Neuronal stem cell (in vitro differentiated cells): Measurements from ENCODE around the gene SMC3.

ENCODE experiments used
- DNase-seq: peaks from one replicate; pipeline ENCODE4 v3.0.0-alpha.2; 2013; ENCODE audit warnings: low spot score
- H2AFZ ChIP-seq: one replicate; pipeline ENCODE4 v1.6.1; 2013; ENCODE audit warnings: mild to moderate bottlenecking, low read length, inconsistent platforms
- H2AK5ac ChIP-seq: 2 replicates; pipeline ENCODE4 v1.6.1; 2013; ENCODE audit warnings: low read depth, mild to moderate bottlenecking, inconsistent platforms, low read length, moderate library complexity, mixed read lengths
- H2BK120ac ChIP-seq: 2 replicates; pipeline ENCODE4 v1.6.1; 2013; ENCODE audit warnings: low read depth, mild to moderate bottlenecking, inconsistent platforms, low read length, moderate library complexity, mixed read lengths
- H2BK12ac ChIP-seq: one replicate; pipeline ENCODE4 v1.6.1; 2013; ENCODE audit warnings: low read length, inconsistent platforms
- H2BK15ac ChIP-seq: 2 replicates; pipeline ENCODE4 v1.6.1; 2013; ENCODE audit warnings: mild to moderate bottlenecking, low read length, inconsistent platforms, mixed read lengths
- H2BK5ac ChIP-seq: one replicate; pipeline ENCODE4 v1.6.1; 2013; ENCODE audit warnings: inconsistent platforms, mild to moderate bottlenecking, low read length, moderate library complexity
- H3K14ac ChIP-seq: one replicate; pipeline ENCODE4 v1.6.1; 2013; ENCODE audit warnings: low read length, inconsistent platforms
- H3K18ac ChIP-seq: 2 replicates; pipeline ENCODE4 v1.6.1; 2013; ENCODE audit warnings: low read length, inconsistent platforms
- H3K23ac ChIP-seq: 2 replicates; pipeline ENCODE4 v1.6.1; 2013; ENCODE audit warnings: low read depth, mild to moderate bottlenecking, mixed read lengths, low read length, inconsistent platforms; ENCODE audit not compliant: poor library complexity
- H3K27ac ChIP-seq: replicated peaks from 3 replicates; pipeline ENCODE4 v1.5.1; 2013; ENCODE audit warnings: low read length, inconsistent platforms
- H3K27me3 ChIP-seq, 3 experiments: 2 replicates each; pipeline ENCODE4 v1.6.1; 2013; ENCODE audit warnings: low read length in 3 of 3, mild to moderate bottlenecking in 2 of 3, inconsistent platforms in 1 of 3, low read depth in 1 of 3, mixed read lengths in 1 of 3, moderate library complexity in 1 of 3; ENCODE audit not compliant: control insufficient read depth in 3 of 3, insufficient read depth in 3 of 3
- H3K36me3 ChIP-seq, 2 donors: replicated peaks in 1 of 2; 2 replicates each; pipeline ENCODE4 v1.6.1; 2013; ENCODE audit warnings: low read length in 2 of 2; ENCODE audit not compliant: control insufficient read depth in 2 of 2, insufficient read depth in 2 of 2
- H3K4ac ChIP-seq: 2 replicates; pipeline ENCODE4 v1.6.1; 2013; ENCODE audit warnings: inconsistent platforms, mild to moderate bottlenecking, low read length, moderate library complexity
- H3K4me1 ChIP-seq, 2 donors: 1 replicate in 1 of 2; 2 replicates in 1 of 2; pipeline ENCODE4 v1.6.1; 2013; ENCODE audit warnings: low read length in 2 of 2, low read depth in 1 of 2; ENCODE audit not compliant: control insufficient read depth in 2 of 2, insufficient read depth in 1 of 2
- H3K4me2 ChIP-seq: one replicate; pipeline ENCODE4 v1.6.1; 2013; ENCODE audit warnings: mild to moderate bottlenecking, low read length, inconsistent platforms; ENCODE audit not compliant: insufficient read depth, poor library complexity, severe bottlenecking
- H3K4me3 ChIP-seq, 2 donors: 2 replicates each; pipeline ENCODE4 v1.5.1; 2013; ENCODE audit warnings: low read length in 2 of 2, mild to moderate bottlenecking in 2 of 2, inconsistent platforms in 1 of 2, moderate library complexity in 1 of 2
- H3K79me1 ChIP-seq: one replicate; pipeline ENCODE4 v1.6.1; 2013; ENCODE audit warnings: low read depth, mild to moderate bottlenecking, inconsistent platforms, low read length, moderate library complexity
- H3K9ac ChIP-seq: one replicate; pipeline ENCODE4 v1.6.1; 2013; ENCODE audit warnings: mild to moderate bottlenecking, low read depth, low read length, inconsistent platforms; ENCODE audit not compliant: poor library complexity
- H3K9me3 ChIP-seq, 2 donors: replicated peaks in 1 of 2; 2 replicates each; pipeline versions ENCODE3 to v1.6.1; 2013; ENCODE audit warnings: low read length in 2 of 2, mild to moderate bottlenecking in 2 of 2, inconsistent platforms in 1 of 2, low read depth in 1 of 2, mixed read lengths in 1 of 2, moderate library complexity in 1 of 2; ENCODE audit not compliant: control insufficient read depth in 2 of 2, insufficient read depth in 1 of 2
- H4K8ac ChIP-seq: one replicate; pipeline ENCODE4 v1.6.1; 2013; ENCODE audit warnings: low read depth, mild to moderate bottlenecking, inconsistent platforms, low read length, moderate library complexity
- H4K91ac ChIP-seq: one replicate; pipeline ENCODE4 v1.6.1; 2013; ENCODE audit warnings: low read length, low read depth, mild to moderate bottlenecking, inconsistent platforms; ENCODE audit not compliant: poor library complexity
- WGBS, 2 donors: extraction: QIAGEN DNeasy Blood & Tissue Kit; methylation state at CpG; one replicate each; pipeline ENCODE4 v1.1.7; 2013; ENCODE audit warnings: missing lambda C conversion rate in 2 of 2, mixed read lengths in 1 of 2; ENCODE audit not compliant: insufficient read length in 2 of 2, insufficient replicate concordance in 1 of 2; ENCODE audit errors: extremely low coverage in 2 of 2; 5-methylcytosine and 5-hydroxymethylcytosine counted together

The SMC3 gene

DNA sequence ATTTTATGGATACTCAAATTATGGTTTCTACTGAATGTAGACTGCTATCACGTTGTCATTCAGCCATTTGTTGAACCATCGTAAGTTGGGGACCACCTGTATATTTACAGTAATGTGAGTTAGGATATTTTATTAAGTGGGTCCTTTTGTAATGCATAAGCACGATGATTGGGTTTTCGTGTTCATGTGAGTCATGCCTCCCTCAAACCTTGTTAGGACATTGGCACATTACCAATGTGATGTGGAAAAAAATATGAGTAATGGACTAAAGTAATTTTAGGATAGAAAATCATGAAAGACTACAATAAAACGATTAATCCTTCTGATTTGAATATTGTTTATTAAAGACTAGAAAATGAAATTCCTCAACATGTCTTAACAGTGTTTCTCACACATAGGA, 8.7 kb downstream of the SMC3 start:
- Histone ChIP-seq H2BK15ac (no peak overlapping the region), H3K4me2 (no peak overlapping the region), H3K9ac (no peak overlapping the region), H2BK120ac (no peak overlapping the region), H3K23ac (no peak overlapping the region), H2AFZ (no peak overlapping the region), H3K36me3 (peaks cover 13 to 98% of the 10 kb centered on the region in 2 donors), H3K4me3 (no peak overlapping the region), H2AK5ac (no peak overlapping the region), H3K27ac (no peak overlapping the region), H4K91ac (no peak overlapping the region), H3K79me1 (peaks cover 2% of the 10 kb centered on the region), H3K18ac (no peak overlapping the region), H3K27me3 (no peaks in the 10 kb centered on the region), H3K4me1 (peaks cover 0 to 3% of the 10 kb centered on the region in 2 donors), H2BK5ac (no peak overlapping the region), H4K8ac (no peak overlapping the region), H3K9me3 (no peaks in the 10 kb centered on the region), H3K14ac (no peak overlapping the region), H3K4ac (no peak overlapping the region), H2BK12ac (no peak overlapping the region)
- WGBS, 2 donors: no CpG with 5 or more reads among the region's 5 CpGs
- no peak for DNase-seq

DNA sequence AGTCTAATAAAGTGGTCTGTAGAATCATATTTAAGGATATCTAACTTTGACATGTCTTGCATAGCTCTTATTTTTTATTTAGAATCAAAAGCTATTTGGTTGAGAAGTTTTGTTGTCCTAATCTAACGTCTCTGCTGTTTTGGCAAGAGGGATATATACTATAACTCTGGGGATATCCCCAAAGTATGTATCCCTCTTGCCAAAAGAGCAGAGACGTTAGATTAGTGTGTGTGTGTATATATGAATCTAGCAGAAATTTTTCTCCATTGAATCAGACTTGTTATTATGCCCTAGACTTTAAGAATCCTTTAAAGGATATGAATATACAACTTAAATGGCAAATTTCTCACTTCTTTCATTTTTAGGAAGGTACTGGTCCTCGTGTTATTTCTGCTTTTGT, 9.6 kb downstream of the SMC3 start:
- Histone ChIP-seq H2AFZ (no peak overlapping the region), H3K36me3 (peaks cover 15 to 100% of the 10 kb centered on the region in 2 donors)
- WGBS, 2 donors: no CpG with 5 or more reads among the region's 3 CpGs

DNA sequence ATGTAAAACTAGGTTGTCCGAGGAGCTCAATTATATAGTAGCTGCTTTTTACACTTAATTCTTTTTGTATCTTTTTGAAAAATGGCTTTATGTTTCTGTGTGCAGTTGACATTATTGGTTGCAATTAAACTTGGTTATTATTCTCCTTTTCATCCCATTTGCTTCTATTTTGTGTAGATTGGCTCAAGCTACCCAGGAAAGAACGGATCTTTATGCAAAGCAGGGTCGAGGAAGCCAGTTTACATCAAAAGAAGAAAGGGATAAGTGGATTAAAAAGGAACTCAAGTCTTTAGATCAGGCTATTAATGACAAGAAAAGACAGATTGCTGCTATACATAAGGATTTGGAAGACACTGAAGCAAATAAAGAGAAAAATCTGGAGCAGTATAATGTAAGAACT, 16.5 kb downstream of the SMC3 start:
- H2AFZ ChIP-seq: no peak overlapping the region

More for the DNA sequence above, 9.6 kb downstream of the SMC3 start:
- DNase-seq: no peak
- H3K14ac ChIP-seq: no peak overlapping the region
- no peak overlapping the region for H4K8ac ChIP-seq
- H3K4me3 ChIP-seq: no peak overlapping the region
- no peaks in the 10 kb centered on the region for H3K27me3 ChIP-seq
- H3K4me2 ChIP-seq: no peak overlapping the region
- H4K91ac ChIP-seq: no peak overlapping the region
- H3K4ac ChIP-seq: no peak overlapping the region
- no peak overlapping the region for H3K27ac ChIP-seq
- H3K9ac ChIP-seq: no peak overlapping the region
- H3K18ac ChIP-seq: no peak overlapping the region
- H2BK5ac ChIP-seq: no peak overlapping the region
- H3K23ac ChIP-seq: no peak overlapping the region
- H3K4me1 ChIP-seq: peaks cover 0 to 3% of the 10 kb centered on the region in 2 donors
- peaks cover 2% of the 10 kb centered on the region for H3K79me1 ChIP-seq
- H2BK12ac ChIP-seq: no peak overlapping the region
- no peaks in the 10 kb centered on the region for H3K9me3 ChIP-seq
- no peak overlapping the region for H2BK15ac ChIP-seq
- H2AK5ac ChIP-seq: no peak overlapping the region
- H2BK120ac ChIP-seq: no peak overlapping the region

DNA sequence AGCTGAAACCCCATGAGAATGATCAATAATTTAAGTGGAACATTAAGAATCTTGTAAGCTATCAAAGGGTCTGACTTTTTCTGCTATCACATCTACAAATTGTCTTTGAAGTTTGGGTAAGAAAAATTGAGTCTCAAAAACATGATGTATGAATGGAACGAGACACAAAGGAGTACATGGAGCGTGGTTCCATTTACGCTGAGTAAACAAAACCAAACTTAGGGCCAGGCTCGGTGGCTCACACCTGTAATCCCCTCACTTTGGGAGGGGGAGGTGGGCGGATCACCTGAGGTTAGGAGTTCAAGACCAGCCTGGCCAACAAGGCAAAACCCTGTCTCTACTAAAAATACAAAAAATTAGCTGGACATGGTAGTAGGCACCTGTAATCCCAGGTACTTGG, 24.3 kb downstream of the SMC3 start:
- H3K4me3 ChIP-seq: no peak overlapping the region
- no peak for DNase-seq

More for the DNA sequence above, 16.5 kb downstream of the SMC3 start:
- Histone ChIP-seq H2AK5ac (no peak overlapping the region), H3K4me3 (no peak overlapping the region), H3K27ac (no peak overlapping the region), H3K9me3 (no peaks in the 10 kb centered on the region), H3K79me1 (no peaks in the 10 kb centered on the region), H2BK120ac (no peak overlapping the region), H2BK15ac (no peak overlapping the region), H3K14ac (no peak overlapping the region), H3K4me1 (no peaks in the 10 kb centered on the region), H3K27me3 (no peaks in the 10 kb centered on the region), H2BK12ac (no peak overlapping the region), H3K18ac (no peak overlapping the region), H4K8ac (no peak overlapping the region), H2BK5ac (no peak overlapping the region), H3K23ac (no peak overlapping the region), H4K91ac (no peak overlapping the region), H3K36me3 (peaks cover 24 to 97% of the 10 kb centered on the region in 2 donors), H3K4ac (no peak overlapping the region), H3K4me2 (no peak overlapping the region), H3K9ac (no peak overlapping the region)
- DNase-seq: no peak
- no CpG with 5 or more reads among the region's 3 CpGs for whole genome bisulfite sequencing, 2 donors

More for the DNA sequence above, 24.3 kb downstream of the SMC3 start:
- H4K8ac ChIP-seq: no peak overlapping the region
- no peak overlapping the region for H3K4ac ChIP-seq
- no peak overlapping the region for H3K4me2 ChIP-seq
- no peak overlapping the region for H3K9ac ChIP-seq
- no peak overlapping the region for H3K14ac ChIP-seq
- no peak overlapping the region for H2AFZ ChIP-seq
- no peak overlapping the region for H3K23ac ChIP-seq
- no CpG with 5 or more reads among the region's 5 CpGs for WGBS, 2 donors
- H2BK12ac ChIP-seq: no peak overlapping the region
- H3K27me3 ChIP-seq: no peaks in the 10 kb centered on the region
- no peaks in the 10 kb centered on the region for H3K9me3 ChIP-seq
- H2AK5ac ChIP-seq: no peak overlapping the region
- no peaks in the 10 kb centered on the region for H3K4me1 ChIP-seq
- H2BK5ac ChIP-seq: no peak overlapping the region
- no peak overlapping the region for H3K27ac ChIP-seq
- H2BK120ac ChIP-seq: no peak overlapping the region
- peaks cover 17 to 100% of the 10 kb centered on the region in 2 donors for H3K36me3 ChIP-seq
- H2BK15ac ChIP-seq: no peak overlapping the region
- H4K91ac ChIP-seq: no peak overlapping the region
- no peaks in the 10 kb centered on the region for H3K79me1 ChIP-seq
- H3K18ac ChIP-seq: no peak overlapping the region
